Activated gamma-delta T cell treated with anti-CD3 and anti-CD28 coated beads, Interleukin-2, amount 50 U/mL, for 16 hours (primary cell): ENCODE measurements around the gene GRK4.
"Not testable (repeated sequence)": the region's sequence is repeated elsewhere in the genome, so short reads cannot be mapped to it uniquely, and the experiment has no call there.

Experiments used
- DNase-seq: peaks from one replicate; pipeline ENCODE4 v3.0.0-alpha.2; 2020; ENCODE audit warnings: low read depth

The GRK4 gene

GRCh38 chr4:3041192-3042142, 78.1 kb downstream of the GRK4 start:
- DNase-seq: peak; percentile 6

- no peak for DNase-seq
Observed at GRCh38 chr4:3042226-3042625, 78.9 kb downstream of the GRK4 start.

- DNase-seq: no peak
Observed at GRCh38 chr4:3043282-3044020, 80.1 kb downstream of the GRK4 start.

DNA sequence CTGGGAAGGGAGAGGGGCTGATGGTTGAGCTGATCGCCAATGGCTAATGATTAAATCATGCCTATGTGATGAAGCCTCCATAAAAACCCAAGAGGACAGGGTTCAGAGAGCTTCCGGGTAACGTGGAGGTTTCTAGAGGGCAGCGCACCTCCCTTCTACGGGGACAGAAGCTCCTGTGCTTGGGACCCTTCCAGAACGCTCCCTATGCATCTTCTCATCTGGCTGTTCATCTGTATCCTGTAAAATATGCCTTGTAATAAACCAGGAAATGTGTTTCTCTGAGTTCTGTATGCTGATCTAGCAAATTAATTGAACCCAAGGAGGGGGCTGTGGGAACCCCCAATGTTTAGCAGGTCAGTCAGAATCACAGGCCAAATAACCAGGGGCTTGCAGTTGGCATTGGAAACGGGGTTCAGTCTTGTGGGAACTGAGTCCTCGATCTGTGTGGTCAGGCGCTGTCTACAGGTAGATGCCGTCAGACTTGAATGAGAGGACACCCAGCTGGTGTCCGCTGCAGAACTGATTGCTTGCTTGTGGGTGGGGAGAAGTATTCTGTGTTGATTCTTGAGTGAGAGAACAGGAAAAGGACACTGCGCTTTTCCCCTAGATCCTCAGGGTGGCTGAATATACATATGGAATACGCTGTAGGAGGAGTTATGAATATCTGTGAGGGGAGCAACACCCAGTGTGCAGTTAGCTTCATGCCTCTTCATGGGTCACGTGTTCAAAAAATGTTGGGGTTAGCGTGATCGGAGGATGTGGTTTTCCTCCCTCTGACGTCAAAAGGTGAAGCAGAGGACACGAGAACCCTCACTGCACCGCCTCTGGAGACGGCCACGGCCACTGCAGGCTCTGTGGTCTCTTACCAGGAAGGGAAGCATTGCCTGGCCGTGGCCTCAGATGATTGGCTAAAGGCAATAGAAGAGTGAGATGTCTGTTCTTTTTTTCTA, 81.8 kb downstream of the GRK4 start:
- DNase-seq: peak; percentile 61

- DNase-seq: no peak
Observed at GRCh38 chr4:3046162-3046561, 82.8 kb downstream of the GRK4 start.

DNA sequence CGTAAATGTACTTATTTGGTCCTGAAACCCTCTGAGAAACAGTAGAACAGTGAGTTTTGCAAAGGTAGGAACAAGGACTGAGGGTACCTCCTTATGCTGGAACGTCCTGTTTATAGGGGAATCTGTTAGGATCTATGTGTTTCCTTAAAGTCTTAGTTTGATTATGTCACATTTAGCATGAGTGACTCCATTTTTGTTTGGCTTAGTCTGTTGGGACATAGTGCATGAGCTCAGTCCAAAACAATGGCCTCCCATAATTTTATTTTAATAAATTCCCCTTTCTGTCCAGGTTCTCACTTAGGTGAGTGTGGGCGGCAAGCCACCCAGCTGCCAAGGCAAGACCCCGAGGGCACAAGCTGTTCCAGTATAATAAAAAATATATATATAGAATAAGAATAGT, 83.3 kb downstream of the GRK4 start:
- DNase-seq: no peak

- peak; percentile 56 for DNase-seq
Observed at GRCh38 chr4:3047464-3048286, 84.3 kb downstream of the GRK4 start.

DNA sequence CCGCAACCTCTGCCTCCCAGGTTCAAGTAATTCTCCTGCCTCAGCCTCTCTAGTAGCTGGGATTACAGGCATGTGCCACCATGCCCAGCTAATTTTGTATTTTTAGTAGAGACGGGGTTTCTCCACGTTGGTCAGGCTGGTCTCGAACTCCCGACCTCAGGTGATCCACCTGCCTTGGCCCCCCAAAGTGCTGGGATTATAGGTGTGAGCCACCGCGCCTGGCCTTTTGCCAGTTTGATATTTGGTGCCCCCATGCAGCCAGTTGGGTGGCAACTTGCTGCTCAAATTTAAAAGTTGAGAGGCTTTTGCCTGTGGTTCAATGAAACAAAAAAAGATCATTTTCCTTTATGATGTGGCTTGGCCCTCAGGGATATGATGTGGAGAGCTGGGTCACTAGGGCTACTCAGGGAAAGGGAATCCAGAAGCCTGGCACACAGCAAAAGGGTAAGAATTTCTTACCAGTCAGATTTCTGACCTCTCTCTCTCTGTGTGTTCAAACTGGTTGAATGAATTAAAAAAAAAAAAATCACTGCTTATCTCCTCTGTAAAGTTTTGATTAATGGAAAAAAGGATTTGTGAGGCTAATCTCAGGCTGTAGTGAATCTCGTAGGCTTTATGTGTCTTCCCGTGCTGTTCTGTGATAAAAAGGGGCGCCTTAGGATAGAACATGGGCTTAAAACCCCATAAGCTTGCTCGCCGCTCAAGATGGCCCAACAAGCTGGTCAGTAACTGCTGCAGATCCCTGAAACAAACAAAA, 87.9 kb downstream of the GRK4 start:
- DNase-seq: not testable (repeated sequence)

- no peak for DNase-seq
Observed at GRCh38 chr4:3054169-3054759, 90.9 kb downstream of the GRK4 start.

- DNase-seq: no peak
Observed at GRCh38 chr4:3059943-3060342, 96.6 kb downstream of the GRK4 start.

GRCh38 chr4:3060946-3061345, 97.6 kb downstream of the GRK4 start:
- DNase-seq: no peak

DNA sequence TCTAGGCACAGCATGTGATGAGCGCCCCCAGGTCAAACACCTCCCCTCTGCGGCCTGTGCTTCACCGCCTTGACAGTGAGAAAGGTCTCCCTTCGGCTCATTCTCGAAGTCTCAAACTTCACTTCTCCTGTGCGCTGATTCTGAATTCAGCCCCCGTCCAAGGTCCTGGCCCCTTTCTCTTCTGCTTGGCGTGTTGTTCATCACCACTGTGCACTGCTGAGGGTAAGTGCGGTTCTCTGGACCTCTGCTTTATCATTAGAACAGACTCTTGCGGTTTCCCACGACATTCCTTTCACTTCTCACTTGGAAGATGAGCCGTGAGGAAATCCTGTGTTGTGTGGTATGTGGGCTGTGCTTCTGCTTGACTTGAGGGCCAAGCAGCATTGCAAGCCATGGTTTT, 99.1 kb downstream of the GRK4 start:
- no peak for DNase-seq

DNA sequence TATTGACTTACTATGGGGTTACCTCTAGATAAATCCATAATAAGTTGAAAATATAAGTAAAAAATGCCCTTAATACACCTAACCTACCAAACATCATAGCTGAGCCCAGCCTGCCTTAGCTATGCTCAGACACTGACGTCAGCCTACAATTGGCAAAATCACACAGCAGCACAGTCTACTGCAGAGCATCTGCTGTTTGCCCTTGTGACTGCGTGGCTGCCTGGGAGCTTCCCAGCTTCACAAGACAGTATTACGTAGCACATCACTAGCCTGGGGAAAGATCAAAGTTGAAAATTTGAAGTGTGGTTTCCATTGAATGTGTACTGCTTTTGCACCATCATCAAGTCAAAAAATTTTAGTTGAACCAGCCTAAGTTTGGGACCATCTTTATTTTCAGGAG, 102.2 kb downstream of the GRK4 start:
- no peak for DNase-seq

DNA sequence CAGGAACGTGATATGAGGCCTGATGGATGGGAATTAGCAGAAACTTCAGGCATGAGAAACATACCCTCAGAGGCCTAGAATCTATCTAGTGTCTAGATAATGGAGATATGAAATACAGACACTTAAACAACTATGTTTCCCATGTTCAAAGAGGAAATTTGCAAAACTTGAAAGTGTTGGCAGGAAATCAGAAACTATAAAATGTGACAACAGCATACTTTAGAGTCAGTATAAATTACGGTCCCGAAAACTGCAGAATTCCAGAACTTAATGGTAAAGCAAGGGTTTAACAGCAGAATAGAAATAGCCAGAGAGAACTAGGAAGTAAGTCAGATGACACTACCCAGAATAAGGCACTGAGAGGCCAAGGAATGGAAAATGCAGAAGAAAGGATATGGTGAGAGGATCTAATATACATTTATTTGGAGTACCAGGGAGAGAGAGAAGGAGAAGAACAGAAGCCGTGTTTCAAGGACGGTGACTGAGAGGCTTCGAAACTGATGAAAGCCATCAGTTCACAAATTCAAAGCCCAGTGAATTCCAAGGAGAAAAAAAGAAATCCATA, 103.5 kb downstream of the GRK4 start:
- DNase-seq: no peak

DNA sequence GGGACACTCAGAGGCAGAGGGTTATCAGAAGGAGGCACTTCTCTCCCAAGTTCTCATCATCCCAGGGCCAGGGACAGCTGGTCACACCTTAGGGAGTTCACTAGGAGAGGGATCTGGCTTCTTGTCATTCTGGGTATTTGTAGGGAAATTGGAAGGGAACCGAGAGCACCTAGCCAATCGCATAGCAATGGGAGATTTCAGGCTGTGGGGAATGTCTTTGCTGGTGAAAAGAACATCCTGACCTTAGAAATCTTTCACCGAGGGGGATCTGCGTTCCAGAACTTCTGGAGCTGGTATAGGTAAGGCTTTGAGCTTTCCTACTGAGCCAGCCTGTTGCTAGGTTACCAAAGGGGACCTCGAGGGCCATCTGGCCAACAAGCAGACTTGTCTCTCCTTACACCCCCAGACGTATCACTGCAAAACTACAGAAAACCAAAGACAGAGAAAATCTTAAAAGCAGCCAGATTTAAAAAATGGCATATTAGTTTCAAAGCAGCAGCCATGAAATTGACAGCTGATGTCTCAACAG, 104.2 kb downstream of the GRK4 start:
- no peak for DNase-seq

GRCh38 chr4:3069661-3070199, 106.4 kb downstream of the GRK4 start:
- no peak for DNase-seq

DNA sequence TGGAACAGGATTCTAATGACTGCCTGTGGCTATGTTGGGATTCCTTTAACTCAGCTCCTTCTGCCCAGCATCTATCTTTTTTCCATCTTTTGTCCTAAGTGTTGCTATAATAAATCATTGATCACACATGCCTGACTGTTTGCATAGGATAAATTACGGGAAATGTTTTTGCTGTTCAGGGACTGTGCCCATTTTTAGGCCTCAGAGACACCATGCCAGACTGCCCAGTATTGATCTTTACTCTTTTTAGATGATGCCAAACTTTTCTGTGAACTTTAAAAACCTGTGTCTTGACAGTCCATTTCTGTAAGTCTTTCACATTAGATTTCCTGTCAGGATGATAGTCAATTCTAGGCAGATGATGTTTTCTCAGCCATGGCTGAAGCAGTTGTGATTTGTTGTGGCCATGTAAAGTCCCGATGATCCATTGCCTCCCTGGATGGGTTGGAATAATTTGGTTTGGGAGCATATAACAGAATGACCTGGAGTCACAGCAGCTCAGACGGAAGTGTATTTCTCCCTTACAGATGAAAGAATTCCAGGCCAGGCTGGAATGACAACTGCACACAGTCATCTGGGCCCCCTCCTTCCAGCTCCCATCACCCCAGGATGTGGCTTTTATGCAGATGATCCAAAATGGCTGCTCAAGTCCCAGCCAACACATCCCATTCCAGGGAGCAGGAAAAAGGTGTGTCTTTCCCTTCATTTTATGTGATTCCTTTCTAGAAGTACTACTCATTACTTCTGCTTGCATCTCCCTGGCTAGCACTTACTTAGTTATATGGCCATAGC, 107.5 kb downstream of the GRK4 start:
- DNase-seq: no peak

- no peak for DNase-seq
Observed at GRCh38 chr4:3071811-3072210, 108.4 kb downstream of the GRK4 start.
